Erythroblast (primary cell): ENCODE results near the gene TRAM2.

Experiments used
- DNase-seq, 2 experiments: peaks; one replicate each; lab custom pipeline; 2025; lab: John Stamatoyannopoulos, UW
- GATA1 ChIP-seq: IDR thresholded peaks from 2 replicates; pipeline ENCODE4 v1.6.1; 2011; ENCODE audit warnings: low read depth, mild to moderate bottlenecking, control low read depth, low read length, moderate library complexity
- POLR2A ChIP-seq: IDR thresholded peaks from 2 replicates; pipeline ENCODE4 v1.6.1; 2011; ENCODE audit warnings: mild to moderate bottlenecking, low read length

TRAM2 gene

DNA sequence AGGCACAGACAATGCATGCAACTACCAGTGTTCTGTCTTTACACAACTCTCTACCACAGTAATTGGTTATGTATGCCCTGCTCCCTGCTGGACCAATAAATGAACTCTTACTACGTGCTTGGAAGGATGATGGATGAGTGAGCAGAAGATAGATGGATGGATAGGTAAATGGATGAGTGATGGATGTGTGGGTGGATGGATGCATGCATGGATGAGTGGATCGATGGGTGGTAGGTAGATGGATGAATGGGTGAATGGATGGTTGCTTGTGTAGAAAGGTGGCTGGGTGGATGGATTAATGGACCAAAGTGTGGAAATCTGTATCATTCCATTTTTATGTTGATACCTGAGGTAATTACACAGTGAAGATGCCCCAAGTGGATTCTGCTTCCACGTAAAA is 10.1 kb upstream of the TRAM2 start:
- TF ChIP-seq GATA1 = no peak
- no peak for TF ChIP-seq POLR2A
- no peak for DNase-seq

GRCh38 chr6:52584203-52584602 is 7.3 kb upstream of the TRAM2 start:
- DNase-seq = no peak
- TF ChIP-seq POLR2A (no peak), GATA1 (no peak)

DNA sequence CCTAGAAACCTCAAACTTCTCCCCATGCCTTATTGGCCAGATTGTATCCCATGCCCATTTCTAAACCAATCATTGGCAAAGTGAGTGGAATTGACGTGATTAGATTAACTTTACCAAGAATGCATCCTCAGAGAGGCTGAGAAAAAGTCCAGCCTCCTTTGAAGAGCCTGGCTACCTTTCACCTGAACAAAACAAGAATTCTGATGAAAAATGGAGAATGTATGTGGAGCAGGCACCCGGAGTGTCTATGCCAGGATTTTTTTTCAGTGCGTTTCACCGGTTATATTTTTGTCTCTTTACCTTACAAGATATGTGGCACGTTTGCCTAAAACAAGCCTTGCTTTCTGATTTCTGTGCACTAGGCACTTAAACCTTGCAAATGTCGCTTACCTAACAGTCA is 6.1 kb upstream of the TRAM2 start:
- TF ChIP-seq GATA1 = no peak
- no peak for TF ChIP-seq POLR2A
- no peak for DNase-seq

DNA sequence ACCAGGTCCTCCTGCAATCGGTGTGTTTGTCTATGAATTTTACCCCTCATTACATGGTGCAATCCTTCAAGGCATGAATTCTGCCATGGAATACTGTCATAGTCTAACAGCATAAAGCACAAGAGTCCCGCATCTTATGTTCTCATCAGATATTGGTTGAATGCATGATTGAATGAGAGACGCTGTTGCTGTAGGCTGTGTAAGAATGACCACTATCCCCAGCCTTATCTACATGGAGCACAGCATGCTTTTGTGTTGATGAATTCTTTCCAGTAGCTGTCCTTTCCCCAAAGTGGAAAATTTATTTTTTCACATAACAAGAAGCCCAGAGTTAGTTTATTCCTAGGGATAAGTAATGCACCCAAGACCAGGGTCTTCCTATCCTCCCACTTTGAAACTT is 5.6 kb upstream of the TRAM2 start:
- TF ChIP-seq POLR2A (no peak), GATA1 (no peak)

GRCh38 chr6:52580905-52581304 is 4.0 kb upstream of the TRAM2 start:
- TF ChIP-seq GATA1 (no peak), POLR2A (no peak)
- no peak for DNase-seq

More for the DNA sequence above, 5.6 kb upstream of the TRAM2 start:
- no peak for DNase-seq

GRCh38 chr6:52579006-52579660 is 2.3 kb upstream of the TRAM2 start:
- DNase-seq = no peak
- TF ChIP-seq GATA1 (no peak), POLR2A (no peak)

GRCh38 chr6:52577778-52578463 is 1.1 kb upstream of the TRAM2 start:
- DNase-seq = peak; percentile 30 to 44
- no peak for TF ChIP-seq GATA1
- TF ChIP-seq POLR2A = no peak

GRCh38 chr6:52576392-52577021 is 353 bp downstream of the TRAM2 start:
- TF ChIP-seq GATA1 (no peak), POLR2A (peak; percentile 60)
- peak; percentile 87 to 90 for DNase-seq

DNA sequence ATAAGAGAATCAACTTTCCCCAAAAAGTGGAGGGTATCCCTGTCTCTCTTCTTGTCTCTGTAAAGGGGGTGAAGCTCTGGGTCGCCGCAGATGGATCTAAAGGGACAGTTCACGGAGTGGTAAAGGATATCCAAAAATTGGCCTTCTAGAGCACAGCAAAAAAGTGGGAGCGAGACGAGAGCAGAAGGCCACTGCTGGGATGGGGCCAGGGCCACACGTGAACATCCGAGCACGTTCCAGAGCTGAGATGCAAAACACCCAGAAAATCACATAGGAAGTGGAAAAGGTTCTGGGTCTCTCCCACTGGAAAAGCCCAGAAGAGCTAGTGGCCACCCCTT is 837 bp downstream of the TRAM2 start:
- DNase-seq = peak in 1 of 2 experiments; percentile 39
- TF ChIP-seq GATA1 = no peak
- TF ChIP-seq POLR2A = no peak

- no peak for TF ChIP-seq POLR2A
- TF ChIP-seq GATA1 = no peak
- no peak for DNase-seq
These were observed 1.4 kb downstream of the TRAM2 start for GRCh38 chr6:52575502-52575892.

- TF ChIP-seq GATA1 = no peak
- no peak for TF ChIP-seq POLR2A
These were observed 2.0 kb downstream of the TRAM2 start for GRCh38 chr6:52574709-52575501.

DNA sequence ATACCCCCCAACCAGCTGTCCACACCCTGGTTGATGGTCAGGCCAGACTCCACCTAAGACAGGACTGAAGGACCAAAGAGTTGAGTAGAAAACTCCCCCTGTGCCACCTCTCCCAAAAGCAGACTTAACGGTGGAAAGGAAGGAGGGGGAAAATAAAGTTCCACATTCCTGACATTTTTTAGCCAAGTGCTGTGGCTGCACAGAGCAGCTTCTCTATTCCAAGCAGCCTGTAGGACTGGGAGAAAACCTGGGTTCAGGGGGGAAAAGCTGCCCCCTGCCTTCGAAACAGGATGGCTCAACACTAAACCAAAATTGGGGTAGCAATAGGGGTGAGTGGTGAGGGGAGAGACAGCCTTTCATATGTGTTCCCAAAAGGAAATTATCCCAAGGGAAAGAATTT is 3.6 kb downstream of the TRAM2 start:
- TF ChIP-seq POLR2A (no peak), GATA1 (no peak)
- DNase-seq = no peak

More at GRCh38 chr6:52574709-52575501, 2.0 kb downstream of the TRAM2 start:
- peak; percentile 69 to 75 for DNase-seq

GRCh38 chr6:52572536-52572935 is 4.3 kb downstream of the TRAM2 start:
- DNase-seq = no peak
- TF ChIP-seq POLR2A (no peak), GATA1 (no peak)

DNA sequence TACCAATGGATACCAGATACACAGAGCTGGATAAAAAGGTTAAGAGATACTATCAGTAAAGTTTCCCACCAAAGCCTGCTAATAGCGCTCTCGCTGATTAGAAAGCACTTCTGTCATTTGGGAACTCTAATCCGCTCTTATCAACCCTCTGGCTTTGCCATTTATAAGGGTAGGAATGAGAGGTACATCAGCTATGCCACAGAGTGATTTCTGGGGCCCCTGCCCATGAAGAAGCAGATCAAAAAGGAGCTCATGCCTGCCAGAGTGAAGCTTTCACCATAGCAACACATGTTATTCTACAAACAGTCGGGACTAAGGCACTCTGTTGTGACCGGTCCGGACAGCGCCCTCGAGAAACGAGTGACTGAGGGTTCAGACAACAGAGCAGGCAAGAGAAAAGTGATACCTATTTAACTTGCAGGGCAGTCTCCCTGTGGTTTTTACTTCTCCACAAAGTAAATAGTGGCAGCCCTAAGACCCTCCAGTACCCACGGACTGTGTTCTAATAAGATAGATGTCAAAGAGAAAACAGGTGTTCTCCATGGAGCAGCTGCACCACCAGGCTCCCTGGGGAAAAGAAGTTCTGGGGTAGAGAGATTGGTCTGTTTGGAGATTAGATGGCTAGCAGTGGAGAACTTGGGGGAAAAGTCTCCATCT is 5.6 kb downstream of the TRAM2 start:
- peak in 1 of 2 experiments; percentile 27 for DNase-seq
- TF ChIP-seq POLR2A = no peak
- no peak for TF ChIP-seq GATA1
